NCI-H446 (cell line): ENCODE results near the gene ARV1.
A peak's percentile ranks its signal among the peaks of the same experiment; 100 is the strongest.

Source experiments
- DNase-seq, 2 experiments: peaks; one replicate each; lab custom pipeline; 2025; lab: John Stamatoyannopoulos, UW

ARV1 gene

DNA sequence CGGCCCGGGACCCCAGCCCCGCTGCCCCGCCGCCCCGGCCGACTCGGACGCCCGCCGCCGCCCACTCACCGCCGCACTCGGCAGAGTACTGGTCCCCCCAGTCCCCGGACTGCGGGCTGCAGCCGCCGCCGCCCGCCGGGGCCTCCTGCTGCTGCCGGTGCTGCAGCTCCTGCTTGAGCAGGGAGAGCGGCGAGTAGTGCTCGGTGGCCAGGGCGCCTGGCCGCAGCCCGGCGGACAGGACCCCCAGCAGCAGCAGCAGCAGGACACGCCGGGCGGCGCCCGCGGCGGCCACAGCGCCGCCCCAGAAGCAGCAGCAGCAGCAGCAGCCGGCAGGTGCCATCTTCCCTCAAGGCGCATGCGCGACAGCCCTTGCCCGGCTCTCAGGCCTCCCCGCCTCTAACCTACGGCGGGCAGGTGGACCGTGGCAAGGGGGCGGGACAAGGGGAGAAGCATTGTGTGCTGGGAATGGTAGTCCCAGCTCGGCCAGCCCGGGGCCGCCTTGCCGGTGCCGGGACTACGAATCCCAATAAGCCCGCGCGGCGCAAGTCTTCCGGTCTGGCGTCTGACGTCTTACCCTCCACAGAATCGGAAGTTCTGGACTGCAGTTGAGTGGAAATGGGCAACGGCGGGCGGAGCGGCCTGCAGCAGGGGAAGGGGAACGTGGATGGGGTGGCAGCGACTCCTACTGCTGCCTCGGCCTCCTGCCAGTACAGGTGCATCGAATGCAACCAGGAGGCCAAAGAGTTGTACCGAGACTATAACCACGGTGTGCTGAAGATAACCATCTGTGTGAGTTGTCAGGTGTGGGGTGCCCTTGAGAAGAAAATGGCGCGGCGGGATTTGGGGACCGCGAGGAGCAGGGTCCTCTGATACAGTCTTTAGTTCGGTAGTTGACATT is at the start of gene ARV1, which contains the start of gene TTC13:
TSS of gene ARV1 (plus strand) at position 604 of the 898 bp plus-strand sequence. CDS start at position 616, 12 bp downstream.
TSS of gene TTC13 (minus strand) at position 371 of the 898 bp plus-strand sequence. CDS start at position 340, 31 bp downstream.
- DNase-seq: peak; percentile 95 to 99

- DNase-seq: no peak
Measured at GRCh38 chr1:230930986-230931385, 47.9 kb upstream of the ARV1 start.

DNA sequence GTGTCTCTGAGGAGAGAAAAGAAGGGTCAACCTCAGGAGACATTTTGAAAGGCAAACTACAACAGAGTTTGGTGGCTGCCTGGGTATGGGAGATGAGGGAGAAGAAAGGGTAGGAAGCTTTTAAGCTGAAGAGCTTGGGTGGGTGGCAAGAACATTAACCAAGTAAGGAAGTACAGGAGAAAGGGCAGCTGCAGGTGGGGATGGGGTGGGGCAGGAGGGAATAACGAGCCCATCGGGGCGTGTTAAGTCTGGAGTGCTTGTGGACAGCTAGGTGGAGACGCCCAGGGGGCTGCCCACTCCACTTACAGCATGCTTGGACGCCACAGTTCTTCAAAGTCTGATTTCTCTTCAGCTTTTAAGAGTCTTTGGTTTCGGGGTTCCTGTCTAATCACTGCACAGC is 43.0 kb upstream of the ARV1 start:
- DNase-seq: no peak

GRCh38 chr1:230936475-230936874 is 42.4 kb upstream of the ARV1 start:
- DNase-seq: no peak

DNA sequence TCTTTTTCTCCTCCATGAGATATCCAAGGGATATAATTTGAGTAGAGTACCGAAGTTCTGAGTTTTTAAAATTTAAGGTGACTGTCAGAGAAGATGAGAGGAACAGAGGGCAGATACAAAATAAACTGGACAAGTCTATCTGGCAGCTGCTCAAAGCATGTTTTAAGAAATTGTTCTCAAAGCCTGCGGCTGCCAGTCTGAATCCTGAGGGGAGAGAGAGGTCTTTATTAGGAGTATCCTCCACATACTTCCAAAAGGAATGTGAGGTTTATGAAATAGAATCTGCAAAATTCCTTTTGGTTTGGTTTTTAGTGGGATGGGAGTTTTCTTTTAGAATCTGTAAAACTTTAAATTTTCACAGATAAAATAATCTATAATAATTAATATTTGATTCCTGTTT is 41.5 kb upstream of the ARV1 start:
- DNase-seq: no peak

DNA sequence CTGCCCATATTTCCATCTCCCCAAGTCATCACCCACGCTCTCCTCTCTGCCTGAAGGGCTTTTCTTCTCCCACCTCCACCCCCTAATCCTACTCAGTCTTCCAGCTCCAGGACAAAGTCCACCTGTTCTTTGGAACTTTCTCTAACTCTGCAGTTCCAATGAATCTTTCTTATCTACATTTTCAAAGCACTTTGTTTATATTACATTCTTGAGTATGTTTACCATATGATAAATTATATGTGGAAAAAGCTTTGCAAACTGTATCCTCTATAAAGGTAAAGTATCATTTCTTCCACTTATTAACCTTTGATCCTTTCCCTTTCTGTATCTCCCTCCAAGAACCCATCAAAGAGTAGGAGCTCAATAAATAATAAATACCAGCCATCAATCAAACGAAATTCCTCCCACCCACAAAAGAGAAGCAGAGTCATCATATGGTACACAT is 39.9 kb upstream of the ARV1 start:
- no peak for DNase-seq

DNA sequence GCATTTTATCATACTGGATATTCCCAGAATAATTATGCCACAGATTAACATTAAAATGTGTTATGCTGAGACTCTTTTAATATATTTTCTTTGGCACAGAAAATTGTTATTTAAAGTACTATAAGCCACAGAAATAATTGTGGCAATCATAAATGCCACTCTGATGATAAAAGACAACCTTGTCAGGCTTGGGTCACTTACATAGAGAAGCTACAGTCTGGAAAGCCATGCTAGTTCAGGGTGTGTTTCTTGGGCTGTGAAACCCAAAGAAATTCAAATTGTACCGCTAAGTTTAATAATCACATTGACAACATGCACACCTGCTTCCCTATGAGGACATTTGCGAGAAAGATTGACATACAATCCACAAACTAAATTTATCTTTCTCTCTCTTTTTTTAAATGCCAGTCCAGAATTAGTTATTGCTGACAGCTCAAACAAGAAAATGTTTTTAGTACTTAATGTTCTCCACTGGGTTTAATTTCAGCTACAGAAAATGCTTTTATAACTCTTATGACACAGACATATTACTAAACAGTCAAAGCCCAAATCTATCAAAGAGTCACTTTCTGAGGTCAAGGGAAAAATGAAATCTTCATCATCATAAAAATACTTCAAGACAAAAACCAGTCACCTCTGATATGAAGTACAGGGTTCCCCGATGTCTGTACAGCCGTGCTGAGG is 38.9 kb upstream of the ARV1 start:
- no peak for DNase-seq

- no peak for DNase-seq
Measured at GRCh38 chr1:230940848-230941247, 38.0 kb upstream of the ARV1 start.

GRCh38 chr1:230943048-230943593 is 35.8 kb upstream of the ARV1 start:
- no peak for DNase-seq

GRCh38 chr1:230948301-230948700 is 30.6 kb upstream of the ARV1 start:
- DNase-seq: no peak

GRCh38 chr1:230948903-230949302 is 30.0 kb upstream of the ARV1 start:
- DNase-seq: no peak

- DNase-seq: no peak
Measured at GRCh38 chr1:230950404-230950803, 28.5 kb upstream of the ARV1 start.

DNA sequence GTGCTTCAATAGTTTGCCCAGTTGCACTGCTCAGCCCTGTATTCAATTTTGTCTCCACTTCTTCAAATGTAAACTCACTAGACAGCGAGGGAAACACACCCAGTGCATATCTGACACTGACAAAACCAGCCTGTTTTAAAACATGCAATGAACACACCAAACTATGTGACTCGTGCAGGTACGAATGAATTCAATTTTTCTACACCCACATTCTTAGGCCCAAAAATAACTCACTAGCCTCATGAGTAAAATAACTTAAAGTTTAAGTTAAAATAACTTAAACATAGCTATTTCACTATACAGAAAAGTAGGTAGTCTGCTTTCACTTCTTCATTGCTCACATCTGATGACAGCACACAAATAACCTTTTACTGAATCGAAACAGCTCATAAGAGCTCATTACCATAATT is 21.3 kb upstream of the ARV1 start:
- DNase-seq: no peak

GRCh38 chr1:230958370-230958769 is 20.5 kb upstream of the ARV1 start:
- DNase-seq: no peak

DNA sequence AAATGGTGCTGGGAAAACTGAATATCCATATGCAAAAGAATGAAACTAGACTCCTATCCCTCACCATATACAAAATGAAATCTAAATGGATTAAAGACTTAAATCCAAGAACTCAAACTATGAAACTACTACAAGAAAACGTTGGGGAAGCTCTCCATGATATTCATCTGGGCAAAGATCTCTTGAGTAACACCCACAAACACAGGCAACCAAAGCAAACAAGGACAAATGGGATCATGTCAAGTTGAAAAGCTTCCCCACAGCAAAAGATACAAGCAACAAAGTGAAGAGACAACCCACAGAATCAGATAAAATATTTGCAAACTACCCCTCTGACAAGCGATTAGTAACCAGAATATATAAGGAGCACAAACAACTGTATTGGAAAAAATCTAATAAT is 14.0 kb upstream of the ARV1 start:
- DNase-seq: no peak

- no peak for DNase-seq
Measured at GRCh38 chr1:230965535-230965934, 13.4 kb upstream of the ARV1 start.

- DNase-seq: no peak
Measured at GRCh38 chr1:230966358-230966873, 12.5 kb upstream of the ARV1 start.

DNA sequence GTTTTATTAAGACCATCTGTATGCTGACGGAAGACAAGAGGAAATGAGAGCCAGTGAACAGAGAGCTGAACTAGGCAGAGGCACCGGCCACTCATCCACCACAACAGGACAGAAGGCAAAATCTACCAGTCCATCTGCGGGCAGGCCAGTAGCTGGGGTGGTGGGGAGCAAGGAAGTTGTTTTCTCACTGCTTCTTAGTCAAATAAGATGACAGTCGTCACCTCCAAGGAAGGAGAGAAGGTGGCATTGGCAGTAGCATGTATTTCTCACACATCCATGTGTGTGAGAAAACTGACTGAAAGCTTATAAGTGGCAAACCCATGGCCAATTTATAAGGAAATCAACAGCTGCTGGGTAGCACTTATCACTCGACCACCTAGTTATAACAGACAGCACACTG is 8.5 kb upstream of the ARV1 start:
- DNase-seq: no peak

DNA sequence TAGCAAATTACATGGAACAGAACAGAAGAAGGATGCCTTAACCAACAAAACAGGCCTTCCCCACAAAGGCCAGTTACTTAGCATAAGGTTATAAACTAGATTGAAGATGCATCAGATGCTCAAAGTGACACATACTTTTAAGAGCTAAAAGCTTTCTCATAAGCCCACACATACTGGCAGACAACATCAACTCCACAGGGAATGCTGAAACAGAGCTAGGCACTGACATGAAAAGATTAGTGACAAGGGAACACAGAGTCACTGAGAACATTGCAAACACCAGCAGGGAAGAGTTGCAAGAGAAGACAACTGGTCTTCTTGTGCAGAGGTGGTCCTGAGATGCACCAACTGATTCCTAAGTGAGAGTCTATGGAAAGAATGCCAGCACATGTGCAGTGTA is 7.1 kb upstream of the ARV1 start:
- DNase-seq: no peak

GRCh38 chr1:230972855-230973271 is 6.0 kb upstream of the ARV1 start:
- no peak for DNase-seq

- DNase-seq: no peak
Measured at GRCh38 chr1:230975636-230976035, 3.3 kb upstream of the ARV1 start.

DNA sequence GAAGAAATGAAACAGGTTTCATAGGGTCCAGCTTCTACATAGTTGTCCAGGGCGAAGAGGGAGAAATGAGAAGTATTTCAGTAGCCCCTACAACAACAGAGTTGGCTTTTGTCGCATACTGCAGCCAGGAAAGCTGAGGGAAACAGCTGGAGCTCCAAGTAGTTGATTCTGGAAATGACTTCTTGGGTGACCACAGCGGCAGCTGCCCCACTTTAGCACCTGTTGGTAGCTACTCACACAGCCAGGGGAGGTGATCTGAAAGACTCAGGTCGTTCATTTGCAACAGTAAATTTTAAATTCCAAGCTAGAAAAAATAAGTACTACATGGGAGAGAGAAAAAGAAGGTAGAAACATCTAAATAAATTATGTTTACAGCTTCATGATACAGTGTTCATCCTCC is 2.5 kb upstream of the ARV1 start:
- no peak for DNase-seq
